ENCODE measurements around the gene ARMCX5.
A peak's percentile ranks its signal among the peaks of the same experiment; 100 is the strongest.

Gene ARMCX5

GRCh38 chrX:102599084-102599950 lies at the start of gene ARMCX5:
TSS of gene ARMCX5 (plus strand) at chrX:102599515. CDS start at chrX:102602142, 2,627 bp downstream.
- peak; percentile 84 for DNase-seq

- DNase-seq: no peak
Observed at GRCh38 chrX:102558607-102559006, 40.7 kb upstream of the ARMCX5 start.

GRCh38 chrX:102560423-102561068 lies 38.8 kb upstream of the ARMCX5 start:
- DNase-seq: no peak

GRCh38 chrX:102580891-102581290 lies 18.4 kb upstream of the ARMCX5 start:
- DNase-seq: no peak

GRCh38 chrX:102593367-102593766 lies 5.9 kb upstream of the ARMCX5 start:
- DNase-seq: no peak

DNA sequence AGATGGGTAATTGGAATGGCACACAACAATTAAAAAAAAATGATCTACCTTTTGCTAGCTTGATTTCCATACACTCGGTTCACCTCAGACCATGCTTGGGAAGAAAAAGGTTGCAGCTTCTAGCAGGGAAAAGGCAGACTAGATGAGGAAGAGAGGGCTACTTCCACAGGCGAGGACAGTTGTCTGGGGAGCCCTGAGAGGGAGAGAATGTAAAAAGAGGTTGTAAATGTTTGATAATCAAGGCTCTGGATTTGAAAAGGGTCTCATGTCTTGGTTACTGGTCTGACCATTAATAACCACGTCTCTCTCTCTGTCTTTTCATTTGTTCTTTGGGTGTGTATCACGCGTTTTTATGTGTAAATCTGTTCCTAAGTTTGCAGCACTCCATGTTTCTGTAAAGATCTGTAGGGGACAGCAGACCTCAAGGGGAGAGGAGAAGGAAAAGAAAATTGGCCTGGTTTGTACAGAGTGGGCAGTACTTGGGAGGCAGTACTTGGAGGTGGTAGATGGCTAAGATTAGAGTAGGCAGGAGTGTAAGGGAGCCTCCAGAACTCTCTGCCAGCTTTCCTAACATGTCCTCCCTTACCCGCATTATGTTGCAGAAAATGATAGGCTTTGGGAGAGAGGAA lies 750 bp downstream of the ARMCX5 start:
- no peak for DNase-seq

GRCh38 chrX:102604327-102604726 lies 5.0 kb downstream of the ARMCX5 start:
- DNase-seq: no peak

DNA sequence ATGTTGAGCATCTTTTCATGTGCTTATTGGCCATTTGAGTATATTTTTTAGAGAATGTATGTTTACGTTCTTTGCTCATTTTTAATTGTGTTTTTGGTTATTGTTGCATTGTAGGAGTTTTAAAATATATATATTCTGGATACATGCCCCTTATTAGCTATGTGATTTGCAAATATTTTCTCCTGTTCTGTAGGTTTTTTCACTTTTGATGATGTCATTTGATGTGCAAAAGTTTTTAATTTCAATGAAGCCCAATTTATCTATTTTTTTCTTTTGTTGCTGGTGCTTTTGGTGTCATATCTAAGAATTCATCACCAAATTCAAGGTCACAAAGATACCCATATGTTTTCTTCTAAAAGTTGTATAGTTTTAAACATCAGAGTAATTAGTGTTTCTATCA lies 6.8 kb downstream of the ARMCX5 start:
- no peak for DNase-seq

- no peak for DNase-seq
Observed at GRCh38 chrX:102610905-102611304, 11.6 kb downstream of the ARMCX5 start.

- DNase-seq: no peak
Observed at GRCh38 chrX:102624105-102624504, 24.8 kb downstream of the ARMCX5 start.

- DNase-seq: no peak
Observed at GRCh38 chrX:102627640-102628039, 28.3 kb downstream of the ARMCX5 start.

GRCh38 chrX:102637561-102637960 lies 38.2 kb downstream of the ARMCX5 start:
- DNase-seq: no peak

DNA sequence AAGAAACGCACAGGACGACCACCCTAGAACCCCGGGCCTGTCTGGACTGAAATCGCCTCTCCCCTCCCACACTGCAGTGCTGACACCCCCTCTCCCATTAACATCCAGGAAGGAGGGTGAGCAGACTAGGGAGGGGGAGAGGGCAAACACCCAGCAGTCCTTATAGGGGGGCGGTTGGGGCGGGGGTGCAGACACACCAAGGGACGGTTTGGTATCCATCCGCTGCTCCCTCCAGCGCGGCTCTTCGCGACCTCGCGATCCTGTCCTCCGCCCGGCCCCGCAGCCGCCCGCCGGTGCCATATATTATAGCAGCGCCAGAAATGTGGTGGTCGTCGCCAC lies 51.6 kb downstream of the ARMCX5 start:
- no peak for DNase-seq

DNA sequence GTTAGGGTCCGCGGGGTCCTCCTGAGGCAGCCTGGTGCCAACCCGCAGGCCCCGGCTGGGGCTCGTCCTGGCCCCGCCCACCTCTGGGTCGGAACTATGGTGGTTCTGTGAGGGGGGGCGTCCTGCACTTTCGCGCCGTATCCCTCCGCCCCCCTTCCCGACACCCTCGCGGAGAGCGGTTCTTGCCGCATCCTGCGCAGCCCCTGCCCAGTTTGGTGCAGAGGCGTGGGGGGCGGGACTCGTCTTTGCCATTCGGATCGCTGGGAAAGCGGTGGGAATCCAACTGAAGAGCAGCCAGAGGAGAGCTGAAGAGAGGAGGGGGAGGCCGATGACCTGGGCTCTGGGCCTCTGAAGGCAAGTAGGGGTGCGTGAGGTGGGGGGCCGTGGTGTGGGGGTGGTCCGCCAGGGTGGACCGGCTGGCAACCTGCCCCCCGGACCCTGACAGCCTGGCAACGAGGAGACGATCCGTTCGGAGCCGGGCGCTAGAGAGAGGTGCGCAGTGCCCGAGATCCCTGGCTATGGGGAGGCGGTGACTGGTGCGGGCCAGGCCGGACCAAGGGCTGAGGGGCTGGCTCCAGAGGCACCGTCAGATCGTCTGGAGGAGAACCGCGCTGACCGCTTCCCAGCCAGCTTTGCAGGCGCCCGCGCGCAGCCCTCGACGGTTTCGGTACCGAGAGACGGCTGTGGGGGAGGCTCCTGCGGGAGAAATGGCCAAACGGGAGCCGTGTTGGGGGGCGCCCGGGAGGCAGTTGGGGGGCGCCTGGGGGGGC lies 52.1 kb downstream of the ARMCX5 start, which contains the start of gene GPRASP1:
TSS of gene GPRASP1 (plus strand) at position 242 of the 770 bp plus-strand sequence. CDS start 2,431 bp downstream, outside the sequence.
- DNase-seq: peak; percentile 86

- DNase-seq: peak; percentile 73
Observed at GRCh38 chrX:102652031-102652688, 52.8 kb downstream of the ARMCX5 start.
